ENCODE data around the gene DLG2.

GRCh38 chr11:84930863-84931262 lies 696.3 kb downstream of the DLG2 start:
- no peak for TF ChIP-seq CTCF (IDR thresholded peaks at IDR 0.05)
- TF ChIP-seq POLR2A (IDR thresholded peaks at IDR 0.05), result no peak
